ENCODE data around the gene GDPD4. TPM values are rescaled to one million over a fixed set of nuclear protein-coding genes. Genes with fewer than 3 reads are reported as not detected.

Gene GDPD4
- total RNA-seq, 2 donors from 2014 or later = not detected

DNA sequence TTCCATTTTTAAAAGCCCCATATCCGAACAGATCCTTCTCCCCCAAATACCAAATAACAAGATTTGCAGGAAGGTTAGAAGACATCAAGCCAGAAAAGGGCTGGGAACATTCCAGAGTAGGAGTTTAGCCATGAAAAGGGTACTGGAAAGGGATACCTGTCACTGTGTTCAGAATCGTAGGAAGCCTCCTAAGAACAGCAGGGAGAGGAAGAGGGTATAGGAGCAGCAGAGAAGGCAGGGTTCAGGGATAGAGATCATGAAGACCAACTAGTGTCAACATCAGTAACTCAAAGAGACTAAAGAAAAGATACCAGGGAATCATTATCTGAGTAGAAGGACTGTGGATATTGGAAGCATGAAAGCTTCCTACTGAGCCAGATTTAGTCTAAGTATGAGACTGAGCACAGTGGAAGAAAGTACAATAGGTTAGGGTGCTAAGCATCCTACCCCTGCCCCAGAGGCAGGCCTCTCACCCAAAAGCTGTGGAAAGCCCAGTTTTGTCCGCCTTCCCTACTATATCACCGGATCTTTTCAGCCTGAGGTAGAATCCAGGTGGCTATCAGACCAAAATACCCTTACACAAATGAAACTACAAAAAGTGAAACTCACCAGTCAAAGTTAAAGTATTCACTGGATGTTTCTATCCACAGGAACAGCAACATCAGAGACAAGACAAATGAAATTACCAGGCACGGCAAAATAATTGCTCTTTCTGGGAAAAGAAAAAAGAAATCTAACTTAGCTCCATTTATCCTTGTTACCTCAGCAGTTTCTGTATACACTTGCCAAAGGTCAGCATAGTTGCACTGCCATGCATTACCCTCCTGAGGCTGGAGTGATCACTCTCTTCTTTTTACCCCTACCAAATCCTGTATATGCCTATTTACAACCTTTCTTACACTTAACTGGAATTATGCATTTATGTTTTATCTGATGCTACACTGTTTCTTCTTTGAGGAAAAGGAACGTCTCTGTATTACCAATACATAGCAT is 16.7 kb downstream of the GDPD4 start:
- Mint-ChIP-seq H3K27ac (no peak overlapping the region), H3K27me3 (peaks cover 28 to 59% of the 10 kb centered on the region in 2 donors), H3K4me3 (no peak overlapping the region), H3K36me3 (no peaks in the 10 kb centered on the region), H3K4me1 (ENCODE audit: low read depth in 2 of 2) (no peaks in the 10 kb centered on the region), H3K9me3 (no peaks in the 10 kb centered on the region)
- no peak for ATAC-seq
- DNase-seq (ENCODE audit: low spot score) = no peak

DNA sequence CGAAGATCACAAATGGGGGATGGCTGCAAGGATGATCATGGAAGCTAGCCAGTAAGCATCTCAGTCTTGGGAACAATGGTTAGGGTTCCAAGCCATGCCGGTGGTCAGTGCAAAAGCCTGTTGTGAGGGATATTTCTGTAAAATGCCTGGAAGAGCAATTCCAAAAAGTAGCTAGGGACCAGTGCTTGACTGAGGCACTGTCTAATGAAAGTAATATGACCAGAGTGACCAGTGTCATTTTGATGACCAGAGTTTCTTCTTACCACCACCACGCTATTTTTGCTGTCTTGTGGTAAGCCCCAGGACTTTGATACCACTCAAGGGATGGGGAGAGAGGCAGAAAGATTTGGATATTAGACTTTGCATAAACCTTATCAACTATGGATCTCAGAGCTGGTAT is 18.4 kb downstream of the GDPD4 start:
- Mint-ChIP-seq H3K36me3 (no peaks in the 10 kb centered on the region), H3K9me3 (no peaks in the 10 kb centered on the region), H3K4me1 (ENCODE audit: low read depth in 2 of 2) (no peaks in the 10 kb centered on the region), H3K27ac (no peak overlapping the region), H3K27me3 (peaks cover 30 to 73% of the 10 kb centered on the region in 2 donors), H3K4me3 (no peak overlapping the region)
- DNase-seq (ENCODE audit: low spot score) (no peak), ATAC-seq (no peak)

DNA sequence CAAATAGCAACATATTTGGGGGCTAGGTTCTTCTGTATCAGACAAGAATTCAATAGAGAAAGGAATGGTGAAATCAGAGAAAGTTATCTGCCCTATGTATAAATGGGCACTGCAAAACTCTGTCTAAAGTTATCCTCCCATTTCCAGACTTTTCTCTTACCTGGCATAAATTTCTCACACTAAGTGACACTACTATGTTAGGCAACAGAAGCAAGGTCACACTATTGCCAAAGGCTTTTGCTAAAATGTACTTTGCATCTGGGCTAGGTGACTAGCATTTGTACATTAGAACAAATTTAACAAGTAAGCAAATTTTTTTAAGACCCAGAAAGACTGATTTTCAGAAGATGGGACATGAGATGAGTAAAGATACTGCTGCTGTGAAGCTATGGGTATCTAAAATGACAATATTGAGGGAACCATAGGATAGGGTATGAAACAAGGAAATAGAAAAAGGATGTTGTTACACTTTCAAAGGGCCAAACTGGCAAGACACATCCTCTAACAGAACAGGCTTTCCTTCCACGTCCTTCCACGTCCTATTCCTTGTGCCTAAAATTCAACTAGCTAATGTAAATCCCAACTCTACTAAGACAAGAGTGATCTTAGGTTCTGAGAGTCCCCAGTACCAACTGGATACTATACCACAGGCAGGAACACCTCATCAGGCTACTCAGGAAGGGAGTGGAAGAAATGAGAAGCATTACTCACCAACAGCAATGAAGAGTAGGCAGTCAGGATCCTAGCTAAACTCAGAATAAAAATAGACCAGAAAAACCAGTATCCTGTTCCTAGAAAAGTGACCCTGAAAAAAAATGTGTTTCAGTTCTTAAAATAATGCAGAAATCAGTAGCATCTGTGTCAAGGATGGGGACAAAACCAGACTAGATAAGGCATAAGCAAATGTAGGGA is 22.6 kb downstream of the GDPD4 start:
- no peaks in the 10 kb centered on the region for H3K4me1 Mint-ChIP-seq (ENCODE audit: low read depth in 2 of 2)
- H3K36me3 Mint-ChIP-seq = no peaks in the 10 kb centered on the region
- ATAC-seq (no peak), DNase-seq (ENCODE audit: low spot score) (no peak)
- peaks cover 21 to 54% of the 10 kb centered on the region in 2 donors for H3K27me3 Mint-ChIP-seq
- H3K4me3 Mint-ChIP-seq = no peak overlapping the region
- H3K27ac Mint-ChIP-seq = no peak overlapping the region
- H3K9me3 Mint-ChIP-seq = no peaks in the 10 kb centered on the region

DNA sequence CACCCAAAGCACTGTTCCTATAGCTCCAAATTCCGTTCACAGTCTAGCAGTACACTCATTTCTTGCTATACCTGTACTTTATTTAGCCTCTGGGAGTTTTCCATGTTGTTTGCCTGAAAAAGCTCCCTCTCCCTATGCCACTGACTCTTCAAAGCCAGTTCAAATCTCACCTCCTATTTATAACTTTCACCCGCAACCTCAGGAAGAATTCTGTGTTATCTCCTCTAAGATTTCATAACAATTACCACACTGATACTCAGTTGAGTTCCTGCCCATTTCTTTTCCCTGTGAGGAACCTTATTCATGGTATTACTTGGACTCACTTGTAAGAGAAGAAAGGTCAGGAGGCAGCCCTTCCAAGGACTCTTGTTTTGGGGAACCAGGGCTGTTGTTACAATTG is 25.2 kb downstream of the GDPD4 start:
- ATAC-seq (no peak), DNase-seq (ENCODE audit: low spot score) (no peak)
- H3K9me3 Mint-ChIP-seq = no peaks in the 10 kb centered on the region
- peaks cover 15 to 43% of the 10 kb centered on the region in 2 donors for H3K27me3 Mint-ChIP-seq
- H3K4me3 Mint-ChIP-seq = no peak overlapping the region
- no peak overlapping the region for H3K27ac Mint-ChIP-seq
- no peaks in the 10 kb centered on the region for H3K4me1 Mint-ChIP-seq (ENCODE audit: low read depth in 2 of 2)
- no peaks in the 10 kb centered on the region for H3K36me3 Mint-ChIP-seq

DNA sequence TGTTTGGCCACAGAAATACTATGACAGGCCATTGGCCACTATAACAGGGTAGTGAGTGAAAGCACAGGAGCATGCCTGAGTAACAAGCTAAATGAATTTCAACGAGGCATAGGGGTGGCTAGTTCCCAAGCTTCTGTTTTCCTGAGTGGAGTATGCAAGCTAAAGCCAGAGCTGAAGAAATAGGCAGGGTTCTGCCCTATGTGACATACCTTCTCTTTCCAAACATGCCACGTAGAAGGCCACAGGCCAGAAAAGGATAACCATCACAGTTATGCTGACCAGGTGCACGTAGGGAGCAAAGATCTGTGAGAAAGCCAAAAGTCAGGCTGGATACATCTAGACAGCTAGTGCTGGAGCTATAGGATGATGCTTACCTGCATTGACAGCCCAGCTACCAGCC is 30.6 kb downstream of the GDPD4 start:
- DNase-seq (ENCODE audit: low spot score) (no peak), ATAC-seq (no peak)
- no peak overlapping the region for H3K27ac Mint-ChIP-seq
- H3K4me3 Mint-ChIP-seq = no peak overlapping the region
- H3K27me3 Mint-ChIP-seq = peaks cover 12 to 27% of the 10 kb centered on the region in 2 donors
- no peaks in the 10 kb centered on the region for H3K36me3 Mint-ChIP-seq
- no peaks in the 10 kb centered on the region for H3K9me3 Mint-ChIP-seq
- H3K4me1 Mint-ChIP-seq (ENCODE audit: low read depth in 2 of 2) = no peaks in the 10 kb centered on the region

DNA sequence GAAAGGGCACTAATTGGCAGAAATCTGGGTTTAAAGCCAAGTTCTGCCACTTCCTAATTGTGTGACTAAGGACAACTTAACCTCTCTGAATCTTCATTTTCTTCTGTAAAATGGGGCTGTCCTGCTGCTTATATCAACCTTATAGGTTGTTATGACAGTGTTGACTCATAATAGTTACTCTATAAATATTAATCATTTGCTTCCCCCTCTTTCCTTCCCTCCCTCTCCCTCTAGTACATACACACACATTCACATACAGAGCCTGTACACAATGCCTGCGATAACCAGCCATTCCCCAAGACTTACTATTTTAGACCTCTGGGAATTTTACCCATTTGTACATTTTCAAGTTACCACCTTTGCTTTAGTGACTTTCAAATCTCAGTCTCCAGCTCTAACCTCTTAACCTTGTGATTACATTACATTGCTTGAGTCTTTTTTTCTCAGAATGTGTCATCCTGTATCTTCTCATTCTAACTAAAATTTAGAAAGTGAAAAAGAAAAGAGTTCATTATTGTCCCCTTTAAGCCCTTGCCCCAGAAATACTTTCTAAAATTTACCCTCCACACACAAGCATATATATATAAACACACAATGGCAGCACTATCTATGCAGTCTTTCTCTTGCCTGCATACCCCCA is 31.9 kb downstream of the GDPD4 start:
- no peaks in the 10 kb centered on the region for H3K36me3 Mint-ChIP-seq
- H3K27ac Mint-ChIP-seq = no peak overlapping the region
- peaks cover 14 to 25% of the 10 kb centered on the region in 2 donors for H3K27me3 Mint-ChIP-seq
- DNase-seq (ENCODE audit: low spot score) (no peak), ATAC-seq (no peak)
- H3K4me3 Mint-ChIP-seq = no peak overlapping the region
- no peaks in the 10 kb centered on the region for H3K9me3 Mint-ChIP-seq
- H3K4me1 Mint-ChIP-seq (ENCODE audit: low read depth in 2 of 2) = no peaks in the 10 kb centered on the region

DNA sequence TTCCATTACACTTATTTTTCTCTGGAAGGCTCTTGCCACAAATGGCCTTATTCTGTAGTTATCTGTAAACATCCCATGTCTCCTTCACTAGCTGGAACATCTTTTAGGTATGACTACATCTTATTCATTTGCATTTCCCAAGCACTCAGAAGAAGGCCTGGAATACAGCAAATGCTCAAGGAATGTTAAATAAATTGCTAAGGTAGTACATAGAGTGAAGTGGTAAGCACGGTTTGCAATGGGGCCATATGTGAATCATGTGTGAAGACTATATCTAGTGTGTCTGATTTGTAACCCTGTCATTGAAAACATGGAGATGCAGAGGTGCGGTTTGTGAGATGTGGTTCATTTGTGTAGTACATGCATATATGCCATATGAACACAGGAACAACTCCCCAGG is 33.5 kb downstream of the GDPD4 start:
- Mint-ChIP-seq H3K4me3 (no peak overlapping the region), H3K27ac (no peak overlapping the region), H3K27me3 (peaks cover 18 to 37% of the 10 kb centered on the region in 2 donors), H3K9me3 (peaks cover 3% of the 10 kb centered on the region), H3K4me1 (ENCODE audit: low read depth in 2 of 2) (no peaks in the 10 kb centered on the region), H3K36me3 (peaks cover 6% of the 10 kb centered on the region)
- ATAC-seq (no peak), DNase-seq (ENCODE audit: low spot score) (no peak)

DNA sequence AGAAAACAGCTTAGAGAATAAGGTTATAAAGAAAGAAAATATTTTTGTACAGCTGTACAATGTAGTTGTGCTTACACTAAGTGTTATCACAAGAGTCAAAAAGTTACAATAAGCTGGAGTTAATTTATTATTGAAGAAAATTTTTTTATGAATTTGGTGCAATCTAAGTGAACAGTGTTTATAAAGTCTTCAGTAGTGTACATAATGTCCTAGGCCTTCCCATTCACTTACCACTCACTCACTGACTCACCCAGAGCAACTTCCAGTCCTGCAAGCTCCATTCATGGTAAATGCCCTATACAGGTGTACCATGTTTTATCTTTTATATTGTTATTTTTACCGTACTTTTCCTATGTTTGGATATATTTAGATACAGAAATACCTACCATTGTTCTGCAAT is 34.7 kb downstream of the GDPD4 start:
- Mint-ChIP-seq H3K4me1 (ENCODE audit: low read depth in 2 of 2) (no peaks in the 10 kb centered on the region), H3K9me3 (peaks cover 3% of the 10 kb centered on the region), H3K36me3 (peaks cover 14% of the 10 kb centered on the region), H3K4me3 (no peak overlapping the region), H3K27ac (no peak overlapping the region), H3K27me3 (peaks cover 18 to 33% of the 10 kb centered on the region in 2 donors)
- no peak for DNase-seq (ENCODE audit: low spot score)
- ATAC-seq = no peak

DNA sequence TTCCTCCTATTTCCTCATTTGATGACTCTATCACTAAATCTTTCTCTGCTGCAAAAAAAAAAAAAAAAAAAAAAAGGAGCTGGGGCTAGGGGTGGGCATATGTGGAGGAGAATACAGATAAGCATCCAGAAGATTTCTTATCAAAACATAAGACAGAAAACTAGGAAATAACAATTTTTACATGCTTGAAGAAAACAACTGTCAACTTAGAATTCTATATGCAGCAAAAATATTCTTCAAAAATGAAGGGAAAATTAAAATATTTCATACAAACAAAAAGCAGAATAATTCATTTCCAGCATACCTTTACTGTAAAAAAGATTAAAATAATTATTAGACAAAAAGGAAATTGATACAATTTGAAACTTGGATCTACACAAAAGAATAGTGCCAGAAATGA is 38.7 kb downstream of the GDPD4 start:
- Mint-ChIP-seq H3K4me1 (ENCODE audit: low read depth in 2 of 2) (no peaks in the 10 kb centered on the region), H3K9me3 (peaks cover 3% of the 10 kb centered on the region), H3K4me3 (no peak overlapping the region), H3K27me3 (peaks cover 19 to 31% of the 10 kb centered on the region in 2 donors), H3K36me3 (peaks cover 14% of the 10 kb centered on the region), H3K27ac (no peak overlapping the region)
- ATAC-seq = no peak
- no peak for DNase-seq (ENCODE audit: low spot score)

DNA sequence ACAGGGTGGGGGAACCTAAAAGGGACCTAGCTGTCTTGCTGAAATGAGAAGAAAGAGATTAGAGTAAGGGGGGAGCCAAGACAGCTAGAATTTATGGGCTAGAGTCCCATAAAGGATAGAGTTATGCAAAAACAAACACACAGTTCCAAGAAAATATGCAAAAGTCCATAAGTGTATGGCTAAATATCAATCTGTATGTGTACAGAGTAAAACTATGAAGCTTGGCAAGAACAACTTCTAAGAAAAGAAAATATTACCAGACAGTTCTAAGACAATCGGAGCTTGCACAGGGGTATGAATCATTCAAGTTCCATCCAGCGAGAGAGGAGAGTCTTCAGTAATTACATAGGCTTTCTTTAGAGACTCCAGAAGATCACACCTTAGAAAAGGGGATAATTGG is 41.8 kb downstream of the GDPD4 start:
- no peaks in the 10 kb centered on the region for H3K4me1 Mint-ChIP-seq (ENCODE audit: low read depth in 2 of 2)
- peaks cover 14% of the 10 kb centered on the region for H3K36me3 Mint-ChIP-seq
- DNase-seq (ENCODE audit: low spot score) (no peak), ATAC-seq (no peak)
- H3K9me3 Mint-ChIP-seq = peaks cover 3% of the 10 kb centered on the region
- no peak overlapping the region for H3K27ac Mint-ChIP-seq
- H3K4me3 Mint-ChIP-seq = no peak overlapping the region
- peaks cover 25 to 45% of the 10 kb centered on the region in 2 donors for H3K27me3 Mint-ChIP-seq

DNA sequence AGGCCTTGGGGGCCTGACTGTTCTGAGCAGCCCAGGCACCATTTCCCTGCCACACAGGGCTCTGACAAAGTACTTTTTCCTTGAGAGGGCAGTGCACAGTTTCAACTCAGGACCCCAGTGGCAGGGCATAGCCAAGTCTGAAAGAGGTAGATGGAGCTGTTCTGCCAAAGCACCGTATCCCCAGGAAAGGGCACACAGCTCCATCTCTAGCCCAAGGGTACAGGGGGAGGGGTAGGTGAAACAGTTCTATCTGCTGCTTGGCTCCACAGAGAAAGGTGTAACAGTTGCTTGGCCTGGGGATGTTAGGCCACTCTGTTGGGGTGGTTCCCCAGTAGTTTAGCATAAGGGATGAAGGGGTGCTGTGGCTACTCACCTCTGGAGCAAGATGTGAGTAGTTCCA is 47.8 kb downstream of the GDPD4 start:
- Mint-ChIP-seq H3K27me3 (peaks cover 9 to 22% of the 10 kb centered on the region in 2 donors), H3K4me1 (ENCODE audit: low read depth in 2 of 2) (peaks cover 0 to 4% of the 10 kb centered on the region in 2 donors), H3K4me3 (no peak overlapping the region), H3K9me3 (peaks cover 3% of the 10 kb centered on the region), H3K27ac (no peak overlapping the region), H3K36me3 (peaks cover 11% of the 10 kb centered on the region)
- DNase-seq (ENCODE audit: low spot score) (no peak), ATAC-seq (no peak)

DNA sequence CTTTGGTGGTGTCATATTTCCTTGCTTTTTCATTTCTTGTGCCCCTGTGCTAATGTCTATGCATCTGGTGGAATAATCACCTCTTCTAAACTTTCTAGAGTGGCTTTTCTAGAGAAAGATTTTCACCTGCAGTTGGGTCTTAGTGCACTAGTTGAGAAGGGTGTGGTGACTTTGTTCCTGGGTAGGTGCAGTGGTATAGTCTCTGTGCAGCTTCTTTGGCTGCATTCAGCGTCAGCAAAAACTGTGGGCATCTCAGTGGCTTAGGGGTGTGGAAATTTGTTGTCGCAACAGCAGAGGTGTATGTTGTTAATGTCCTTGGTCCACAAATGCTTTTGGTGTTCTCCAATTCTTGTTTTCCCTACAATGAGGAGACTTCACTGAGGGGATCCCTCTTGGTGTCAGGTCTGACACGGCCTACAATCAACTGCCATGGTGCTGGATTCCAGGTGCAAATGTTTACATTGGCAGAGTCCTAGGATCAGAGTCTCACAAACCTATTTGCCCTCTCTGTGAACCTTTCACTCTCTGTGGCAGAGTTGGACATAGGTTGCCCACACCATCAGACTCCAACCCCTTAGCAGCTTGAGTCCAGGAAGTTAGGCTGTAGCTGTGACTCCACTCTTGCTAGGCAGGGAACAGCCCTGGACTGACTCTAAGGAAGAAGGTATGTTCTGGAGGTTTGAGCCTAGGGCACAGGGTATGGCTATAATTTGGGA is 48.8 kb downstream of the GDPD4 start:
- no peak overlapping the region for H3K27ac Mint-ChIP-seq
- H3K4me1 Mint-ChIP-seq (ENCODE audit: low read depth in 2 of 2) = peaks cover 0 to 4% of the 10 kb centered on the region in 2 donors
- H3K27me3 Mint-ChIP-seq = peaks cover 8 to 13% of the 10 kb centered on the region in 2 donors
- H3K4me3 Mint-ChIP-seq = no peak overlapping the region
- DNase-seq (ENCODE audit: low spot score) (no peak), ATAC-seq (no peak)
- H3K9me3 Mint-ChIP-seq = peaks cover 3% of the 10 kb centered on the region
- peaks cover 11% of the 10 kb centered on the region for H3K36me3 Mint-ChIP-seq
